Lower lobe of right lung (tissue), 2 donors: Measurements from ENCODE around the gene ABL2. TPM values are rescaled to one million over a fixed set of nuclear protein-coding genes. Genes with fewer than 3 reads are reported as not detected.
"Not testable (repeated sequence)": the region's sequence is repeated elsewhere in the genome, so short reads cannot be mapped to it uniquely, and the experiment has no call there.

Source experiments
- ATAC-seq, 2 donors: fragments of 200-7000 bp; cut with Tn5 transposase; one replicate each; pipeline ENCODE4 v1.9.1; 2020 to 2022; ENCODE audit warnings: mild to moderate bottlenecking in 2 of 2, moderate library complexity in 2 of 2
- DNase-seq: peaks from one replicate; pipeline ENCODE4 v3.0.0-alpha.2; 2020
- H3K27ac ChIP-seq: fragments of 200-600 bp; one replicate; pipeline ENCODE4 v1.8.0; 2022
- H3K27me3 ChIP-seq: fragments of 200-600 bp; one replicate; pipeline ENCODE4 v1.8.0; 2022; ENCODE audit warnings: low read depth
- H3K36me3 ChIP-seq: fragments of 200-600 bp; one replicate; pipeline ENCODE4 v1.8.0; 2022; ENCODE audit warnings: mild to moderate bottlenecking
- H3K4me1 ChIP-seq: fragments of 200-600 bp; one replicate; pipeline ENCODE4 v1.8.0; 2022
- H3K4me3 ChIP-seq: fragments of 200-600 bp; one replicate; pipeline ENCODE4 v1.8.0; 2022; ENCODE audit warnings: mild to moderate bottlenecking
- H3K9me3 ChIP-seq: fragments of 200-600 bp; one replicate; pipeline ENCODE4 v1.8.0; 2022
- CTCF ChIP-seq: fragments of 200-600 bp; IDR thresholded peaks from one replicate; pipeline ENCODE4 v1.8.0; 2022; ENCODE audit warnings: antibody characterized with exemption, mild to moderate bottlenecking
- intact Hi-C: fragments of 100-400 bp; cut with DNase I; formaldehyde crosslinking; loops from one replicate; pipeline ENCODE4 v1.11.0; 2022
- total RNA-seq: library from RNA; stranded (reverse); fragmentation: NEBNext Ultra II Directional; extraction: Animal tissue kit (Norgen Biotek cat#: 25700); gene quantifications from one replicate; pipeline ENCODE4 v1.2.1, GENCODE V29; 2021
- donor health status: DM: no; HTN: yes; CAD: no; lungs with severe emphysema.

ABL2 gene
- total RNA-seq, 1 donor from 2014 or later = 27.0 TPM

GRCh38 chr1:179175011-179175841 lies 54.3 kb downstream of the ABL2 start:
- Histone ChIP-seq H3K36me3 (no peaks in the 10 kb centered on the region), H3K9me3 (no peaks in the 10 kb centered on the region), H3K27ac (peak overlapping the region; percentile 6), H3K4me3 (no peak overlapping the region), H3K27me3 (no peaks in the 10 kb centered on the region), H3K4me1 (peaks cover 27% of the 10 kb centered on the region)
- no peak for DNase-seq
- peak; percentile 77 to 86 for ATAC-seq
- TF ChIP-seq CTCF = no peak
- intact Hi-C loops = no loop called here

- H3K9me3 ChIP-seq, H3K27ac ChIP-seq, DNase-seq, H3K36me3 ChIP-seq, H3K27me3 ChIP-seq, H3K4me3 ChIP-seq, intact Hi-C loops, ATAC-seq: not testable (repeated sequence)
- peaks cover 14% of the 10 kb centered on the region for H3K4me1 ChIP-seq
Measured at GRCh38 chr1:179170468-179170770, 59.1 kb downstream of the ABL2 start.

GRCh38 chr1:179169616-179170467 lies 59.6 kb downstream of the ABL2 start:
- Histone ChIP-seq H3K4me1 (peaks cover 8% of the 10 kb centered on the region), H3K27me3 (no peaks in the 10 kb centered on the region), H3K27ac (no peak overlapping the region), H3K9me3 (no peaks in the 10 kb centered on the region), H3K4me3 (no peak overlapping the region), H3K36me3 (no peaks in the 10 kb centered on the region)
- TF ChIP-seq CTCF = no peak
- DNase-seq (no peak), ATAC-seq (no peak)
- intact Hi-C loops = no loop called here

GRCh38 chr1:179168536-179168935 lies 60.9 kb downstream of the ABL2 start:
- H3K27ac ChIP-seq = no peak overlapping the region
- no peak for TF ChIP-seq CTCF
- ATAC-seq = no peak

GRCh38 chr1:179167955-179168354 lies 61.5 kb downstream of the ABL2 start:
- H3K27me3 ChIP-seq = no peaks in the 10 kb centered on the region
- H3K36me3 ChIP-seq = no peaks in the 10 kb centered on the region
- H3K4me3 ChIP-seq = no peak overlapping the region
- no peak for ATAC-seq
- H3K4me1 ChIP-seq = peaks cover 5% of the 10 kb centered on the region
- no peaks in the 10 kb centered on the region for H3K9me3 ChIP-seq
- intact Hi-C loops = no loop called here
- no peak for TF ChIP-seq CTCF
- no peak for DNase-seq
- H3K27ac ChIP-seq = no peak overlapping the region

More at GRCh38 chr1:179168536-179168935, 60.9 kb downstream of the ABL2 start:
- Histone ChIP-seq H3K4me3 (no peak overlapping the region), H3K27me3 (no peaks in the 10 kb centered on the region), H3K36me3 (no peaks in the 10 kb centered on the region), H3K9me3 (no peaks in the 10 kb centered on the region), H3K4me1 (peaks cover 5% of the 10 kb centered on the region)
- intact Hi-C loops = no loop called here
- DNase-seq = no peak

- ATAC-seq = no peak
- no peak overlapping the region for H3K27ac ChIP-seq
- H3K36me3 ChIP-seq = no peaks in the 10 kb centered on the region
- H3K9me3 ChIP-seq = no peaks in the 10 kb centered on the region
- intact Hi-C loops = no loop called here
- peaks cover 5% of the 10 kb centered on the region for H3K4me1 ChIP-seq
- H3K4me3 ChIP-seq = no peak overlapping the region
- no peaks in the 10 kb centered on the region for H3K27me3 ChIP-seq
- no peak for TF ChIP-seq CTCF
- no peak for DNase-seq
Measured at GRCh38 chr1:179167418-179167777, 62.1 kb downstream of the ABL2 start.
